Ishikawa (cell line): ENCODE measurements around the gene AHNAK2.

Experiments
- FOXM1 ChIP-seq: IDR thresholded peaks from 2 replicates; pipeline ENCODE4 v1.6.1; 2012; ENCODE audit warnings: low read depth, borderline replicate concordance
- RAD21 ChIP-seq: IDR thresholded peaks from 2 replicates; pipeline ENCODE4 v1.6.1; 2012; ENCODE audit warnings: low read depth

DNA sequence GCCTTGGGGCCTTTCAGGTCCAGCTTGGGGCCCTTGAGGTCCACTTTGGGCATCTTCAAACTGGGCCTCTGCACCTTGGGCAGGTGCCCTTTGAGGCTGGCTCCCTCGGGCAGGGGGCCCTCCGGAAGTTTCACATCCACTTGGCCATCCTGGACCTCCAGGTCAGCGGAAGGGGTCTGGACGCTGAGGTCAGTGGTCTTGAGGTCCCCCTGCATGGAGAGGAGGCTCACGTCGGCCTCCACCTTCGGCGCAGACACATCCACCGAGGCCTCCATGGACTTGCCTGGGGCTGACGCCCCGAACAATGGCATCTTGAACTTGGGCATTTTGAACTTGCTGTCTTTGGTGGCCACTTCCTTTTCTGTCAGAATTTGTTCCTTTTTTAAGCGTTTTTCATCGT lies 25.1 kb downstream of the AHNAK2 start:
- TF ChIP-seq FOXM1: no peak
- no peak for TF ChIP-seq RAD21
